Stimulated activated CD8-positive, alpha-beta memory T cell treated with anti-CD3 and anti-CD28 coated beads, Interleukin-12 subunit alpha, Interleukin-12 subunit beta, amount 100 ng/mL, for 4 hours (primary cell): ENCODE data around the gene KRT77.
A peak's percentile ranks its signal among the peaks of the same experiment; 100 is the strongest.
"Not testable (repeated sequence)": the region's sequence is repeated elsewhere in the genome, so short reads cannot be mapped to it uniquely, and the experiment has no call there.

Experiments
- DNase-seq: peaks from one replicate; pipeline ENCODE4 v3.0.0-alpha.2; 2020; ENCODE audit warnings: low read depth

Gene KRT77

GRCh38 chr12:52703424-52703823 lies at the start of gene KRT77:
Gene KRT77, minus strand, starts transcription at chr12:52703524. Its CDS starts 90 bp downstream, at chr12:52703434.
- no peak for DNase-seq

- no peak for DNase-seq
Observed at GRCh38 chr12:52752516-52752915, 49.2 kb upstream of the KRT77 start.

- no peak for DNase-seq
Observed at GRCh38 chr12:52751795-52752194, 48.5 kb upstream of the KRT77 start.

- not testable (repeated sequence) for DNase-seq
Observed at GRCh38 chr12:52750532-52750931, 47.2 kb upstream of the KRT77 start.

GRCh38 chr12:52749827-52750226 lies 46.5 kb upstream of the KRT77 start:
- no peak for DNase-seq

GRCh38 chr12:52748578-52748977 lies 45.3 kb upstream of the KRT77 start:
- no peak for DNase-seq

GRCh38 chr12:52745554-52745953 lies 42.2 kb upstream of the KRT77 start:
- DNase-seq: no peak

GRCh38 chr12:52744493-52745156 lies 41.3 kb upstream of the KRT77 start:
- no peak for DNase-seq

- no peak for DNase-seq
Observed at GRCh38 chr12:52742822-52743457, 39.6 kb upstream of the KRT77 start.

GRCh38 chr12:52742196-52742580 lies 38.9 kb upstream of the KRT77 start:
- DNase-seq: no peak

- DNase-seq: peak; percentile 13
Observed at GRCh38 chr12:52741375-52742195, 38.3 kb upstream of the KRT77 start.

GRCh38 chr12:52740584-52740983 lies 37.3 kb upstream of the KRT77 start:
- DNase-seq: no peak

- no peak for DNase-seq
Observed at GRCh38 chr12:52739963-52740362, 36.6 kb upstream of the KRT77 start.

GRCh38 chr12:52735816-52736632 lies 32.7 kb upstream of the KRT77 start:
- DNase-seq: no peak

- DNase-seq: no peak
Observed at GRCh38 chr12:52735106-52735505, 31.8 kb upstream of the KRT77 start.

- DNase-seq: no peak
Observed at GRCh38 chr12:52730793-52731192, 27.5 kb upstream of the KRT77 start.

- DNase-seq: no peak
Observed at GRCh38 chr12:52730383-52730782, 27.1 kb upstream of the KRT77 start.

GRCh38 chr12:52729147-52729546 lies 25.8 kb upstream of the KRT77 start:
- no peak for DNase-seq

GRCh38 chr12:52728374-52728773 lies 25.1 kb upstream of the KRT77 start:
- DNase-seq: no peak

GRCh38 chr12:52727037-52727436 lies 23.7 kb upstream of the KRT77 start:
- no peak for DNase-seq

- DNase-seq: no peak
Observed at GRCh38 chr12:52726451-52726850, 23.1 kb upstream of the KRT77 start.

- no peak for DNase-seq
Observed at GRCh38 chr12:52724384-52724783, 21.1 kb upstream of the KRT77 start.
